Endothelial cell (in vitro differentiated cells): ENCODE measurements around the gene GPR32. TPM values are rescaled to one million over a fixed set of nuclear protein-coding genes. Genes with fewer than 3 reads are reported as not detected.

Experiments
- DNase-seq: peaks from one replicate; pipeline ENCODE4 v3.0.0; 2021; ENCODE audit warnings: low spot score
- H3K27ac Mint-ChIP-seq: one replicate; pipeline ENCODE4 v1.8.0; 2021; ENCODE audit warnings: mixed read lengths, inconsistent platforms; ENCODE audit not compliant: unreplicated experiment
- H3K27me3 Mint-ChIP-seq: one replicate; pipeline ENCODE4 v1.8.0; 2021; ENCODE audit warnings: mild to moderate bottlenecking, moderate library complexity, mixed read lengths, inconsistent platforms; ENCODE audit not compliant: unreplicated experiment
- H3K36me3 Mint-ChIP-seq: one replicate; pipeline ENCODE4 v1.8.0; 2021; ENCODE audit warnings: mild to moderate bottlenecking, low read depth, mixed read lengths, inconsistent platforms; ENCODE audit not compliant: unreplicated experiment
- H3K4me1 Mint-ChIP-seq: one replicate; pipeline ENCODE4 v1.8.0; 2021; ENCODE audit warnings: mild to moderate bottlenecking, mixed read lengths, inconsistent platforms; ENCODE audit not compliant: unreplicated experiment
- H3K4me3 Mint-ChIP-seq: one replicate; pipeline ENCODE4 v1.8.0; 2021; ENCODE audit warnings: mild to moderate bottlenecking, mixed read lengths, inconsistent platforms; ENCODE audit not compliant: unreplicated experiment
- H3K9me3 Mint-ChIP-seq: one replicate; pipeline ENCODE4 v1.8.0; 2021; ENCODE audit warnings: mixed read lengths, inconsistent platforms; ENCODE audit not compliant: unreplicated experiment
- total RNA-seq: library from RNA; stranded (reverse); fragmentation: NEBNext Ultra II Directional; extraction: Animal tissue kit (Norgen Biotek cat#: 25700); gene quantifications from one replicate; pipeline ENCODE4 v1.2.1, GENCODE V29; 2021; ENCODE audit not compliant: unreplicated experiment
- TF ChIP-seq, protein P1 (sequence below): fragments of 200-600 bp; sonication (generic); IDR thresholded peaks from one replicate; pipeline ENCODE4 v1.5.0; 2021; ENCODE audit warnings: antibody characterized with exemption; ENCODE audit not compliant: unreplicated experiment

GPR32 gene
- total RNA-seq, 1 donor from 2014 or later: not detected

DNA sequence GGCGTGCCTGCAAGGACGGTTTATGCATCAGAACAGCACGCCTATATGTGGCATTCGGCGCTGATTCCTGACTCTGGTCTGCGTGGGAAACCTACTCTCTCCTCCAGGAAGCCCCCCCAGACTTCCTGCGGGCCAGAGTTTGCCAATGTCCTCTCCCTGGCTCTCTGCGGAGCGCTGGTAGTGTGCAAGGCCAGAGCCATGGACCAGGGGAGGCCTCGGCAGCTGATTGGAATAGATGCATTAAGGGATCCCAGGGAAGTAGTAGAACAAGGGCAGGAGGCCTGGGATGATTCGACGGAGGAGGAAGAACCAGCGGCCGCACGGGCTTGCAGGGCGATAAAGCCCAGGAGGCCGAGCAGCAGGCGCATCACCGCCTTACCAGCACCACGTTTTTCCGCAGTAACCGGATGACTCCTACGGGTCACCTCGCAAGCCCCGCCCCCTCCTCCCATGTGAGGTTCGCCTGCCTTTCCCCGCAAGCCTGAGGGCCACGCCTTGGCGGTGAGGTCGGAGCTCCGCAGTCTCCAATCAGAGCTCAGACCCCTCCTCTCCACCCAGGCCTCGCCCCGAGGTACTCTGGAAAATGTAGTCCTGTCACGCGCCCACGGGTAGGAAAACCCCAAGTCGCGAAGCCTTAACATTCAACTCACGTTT is 42.1 kb upstream of the GPR32 start:
- Mint-ChIP-seq H3K27me3 (peaks cover 5% of the 10 kb centered on the region), H3K9me3 (peaks cover 5% of the 10 kb centered on the region), H3K36me3 (peaks cover 5% of the 10 kb centered on the region), H3K4me3 (no peak overlapping the region), H3K27ac (no peak overlapping the region), H3K4me1 (no peaks in the 10 kb centered on the region)
- peak; percentile 56 for DNase-seq
- TF ChIP-seq, protein P1, sequence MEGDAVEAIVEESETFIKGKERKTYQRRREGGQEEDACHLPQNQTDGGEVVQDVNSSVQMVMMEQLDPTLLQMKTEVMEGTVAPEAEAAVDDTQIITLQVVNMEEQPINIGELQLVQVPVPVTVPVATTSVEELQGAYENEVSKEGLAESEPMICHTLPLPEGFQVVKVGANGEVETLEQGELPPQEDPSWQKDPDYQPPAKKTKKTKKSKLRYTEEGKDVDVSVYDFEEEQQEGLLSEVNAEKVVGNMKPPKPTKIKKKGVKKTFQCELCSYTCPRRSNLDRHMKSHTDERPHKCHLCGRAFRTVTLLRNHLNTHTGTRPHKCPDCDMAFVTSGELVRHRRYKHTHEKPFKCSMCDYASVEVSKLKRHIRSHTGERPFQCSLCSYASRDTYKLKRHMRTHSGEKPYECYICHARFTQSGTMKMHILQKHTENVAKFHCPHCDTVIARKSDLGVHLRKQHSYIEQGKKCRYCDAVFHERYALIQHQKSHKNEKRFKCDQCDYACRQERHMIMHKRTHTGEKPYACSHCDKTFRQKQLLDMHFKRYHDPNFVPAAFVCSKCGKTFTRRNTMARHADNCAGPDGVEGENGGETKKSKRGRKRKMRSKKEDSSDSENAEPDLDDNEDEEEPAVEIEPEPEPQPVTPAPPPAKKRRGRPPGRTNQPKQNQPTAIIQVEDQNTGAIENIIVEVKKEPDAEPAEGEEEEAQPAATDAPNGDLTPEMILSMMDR: no peak

DNA sequence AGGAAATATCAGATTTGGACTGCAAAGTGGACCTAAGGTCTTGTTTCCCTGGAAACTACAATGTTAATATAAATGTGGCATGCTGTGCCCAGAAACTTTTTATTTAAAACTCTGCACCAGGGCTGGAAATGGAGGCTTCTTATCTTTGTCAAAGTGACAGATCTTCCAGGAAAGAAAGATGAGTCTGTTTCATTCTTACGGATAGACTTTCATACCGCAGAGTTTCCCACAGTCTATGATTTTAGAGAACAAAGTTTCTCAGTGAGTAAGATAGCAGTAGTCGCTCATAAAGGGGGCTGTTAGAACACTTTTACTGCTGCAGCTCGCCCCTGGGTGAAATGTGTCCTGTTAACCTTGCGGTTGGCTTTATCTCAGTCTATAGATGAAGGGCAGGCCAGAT is 40.4 kb upstream of the GPR32 start:
- H3K27me3 Mint-ChIP-seq: peaks cover 2% of the 10 kb centered on the region
- no peak overlapping the region for H3K27ac Mint-ChIP-seq
- peaks cover 5% of the 10 kb centered on the region for H3K36me3 Mint-ChIP-seq
- H3K4me3 Mint-ChIP-seq: no peak overlapping the region
- no peak for DNase-seq
- no peaks in the 10 kb centered on the region for H3K4me1 Mint-ChIP-seq
- H3K9me3 Mint-ChIP-seq: peaks cover 5% of the 10 kb centered on the region
- TF ChIP-seq, protein P1: no peak

DNA sequence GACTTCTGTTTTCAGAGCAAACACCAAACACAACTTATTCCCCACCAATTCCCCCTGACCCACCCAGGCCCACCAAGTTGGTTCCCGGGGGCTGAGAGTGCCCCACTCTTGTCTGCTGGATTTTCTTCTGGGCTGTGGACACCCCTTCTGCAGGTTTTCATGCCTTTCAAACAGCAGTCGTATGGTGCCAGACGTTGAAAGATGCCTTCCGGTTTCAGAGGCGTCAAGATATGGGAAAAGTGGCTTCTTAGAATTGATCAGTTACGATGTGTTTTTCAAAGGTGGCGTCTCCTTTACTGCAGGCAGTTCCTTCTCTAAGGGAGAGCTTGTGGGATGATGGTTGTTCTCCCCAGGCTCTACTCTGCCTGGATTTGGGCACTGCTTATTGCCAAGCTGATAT is 34.4 kb upstream of the GPR32 start:
- H3K27me3 Mint-ChIP-seq: peaks cover 5% of the 10 kb centered on the region
- no peak overlapping the region for H3K4me3 Mint-ChIP-seq
- H3K9me3 Mint-ChIP-seq: peaks cover 30% of the 10 kb centered on the region
- H3K36me3 Mint-ChIP-seq: peaks cover 13% of the 10 kb centered on the region
- no peak overlapping the region for H3K27ac Mint-ChIP-seq
- no peaks in the 10 kb centered on the region for H3K4me1 Mint-ChIP-seq
- TF ChIP-seq, protein P1: no peak
- DNase-seq: no peak

DNA sequence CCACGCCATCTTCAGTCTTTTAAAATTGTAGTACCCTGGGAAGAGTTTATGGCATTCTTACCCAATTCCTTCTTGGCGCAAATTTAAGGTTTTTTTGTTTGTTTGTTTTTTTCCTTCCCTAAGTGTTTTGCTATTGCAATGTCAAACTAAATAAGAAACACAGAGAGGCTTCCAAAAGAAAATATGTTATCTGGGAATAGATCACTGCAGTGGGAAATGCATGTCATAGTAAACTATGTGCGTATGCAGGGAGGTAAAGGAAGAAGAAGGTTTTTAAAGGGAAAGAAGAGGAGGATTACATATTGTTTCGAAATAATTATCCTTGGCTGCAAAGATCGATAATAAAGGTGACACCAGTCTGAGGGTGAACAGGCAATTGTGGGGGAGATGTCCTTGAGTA is 33.9 kb upstream of the GPR32 start:
- no peak for DNase-seq
- no peaks in the 10 kb centered on the region for H3K4me1 Mint-ChIP-seq
- no peak overlapping the region for H3K27ac Mint-ChIP-seq
- peaks cover 5% of the 10 kb centered on the region for H3K27me3 Mint-ChIP-seq
- TF ChIP-seq, protein P1: no peak
- peak overlapping the region; percentile 3 for H3K4me3 Mint-ChIP-seq
- peaks cover 13% of the 10 kb centered on the region for H3K36me3 Mint-ChIP-seq
- H3K9me3 Mint-ChIP-seq: peaks cover 30% of the 10 kb centered on the region

DNA sequence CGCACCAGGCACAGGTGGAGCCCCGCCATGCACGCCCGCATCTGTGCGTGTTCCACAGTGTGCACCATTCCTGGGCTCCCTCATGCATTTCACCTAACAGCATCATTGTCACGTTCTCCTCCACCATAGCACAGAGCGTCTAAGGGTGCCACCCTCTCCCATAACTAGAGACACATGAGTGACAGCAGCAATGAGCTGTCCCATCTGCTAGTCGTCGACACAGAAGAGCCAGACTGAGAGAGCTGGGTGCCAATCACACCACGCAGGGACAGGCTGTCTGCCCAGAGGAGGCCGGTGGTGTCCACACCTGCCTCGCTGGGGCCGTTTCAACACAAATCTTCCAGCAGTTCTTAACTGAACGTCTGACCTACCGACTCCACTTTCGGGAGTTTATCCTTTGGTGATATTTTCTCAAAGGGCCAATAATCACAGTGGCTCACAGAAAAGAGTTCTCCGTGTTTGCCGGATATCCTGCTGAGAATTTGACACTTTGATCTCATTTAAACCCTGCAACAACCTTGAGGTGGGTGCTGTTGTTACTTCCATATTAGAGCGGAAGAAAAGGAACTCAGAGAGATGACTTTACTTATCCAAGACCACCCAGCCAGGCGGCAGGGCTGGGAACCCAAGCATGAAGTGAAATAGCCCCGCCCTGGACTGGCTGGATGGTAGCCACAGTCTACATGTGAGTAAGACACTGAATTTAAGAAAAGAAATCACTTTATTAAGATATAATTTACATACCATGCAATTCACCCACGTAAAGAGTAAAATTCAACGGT is 30.9 kb upstream of the GPR32 start:
- TF ChIP-seq, protein P1: no peak
- Mint-ChIP-seq H3K4me1 (no peaks in the 10 kb centered on the region), H3K27ac (no peak overlapping the region), H3K36me3 (peaks cover 13% of the 10 kb centered on the region), H3K9me3 (peaks cover 30% of the 10 kb centered on the region), H3K4me3 (no peak overlapping the region), H3K27me3 (peaks cover 7% of the 10 kb centered on the region)
- DNase-seq: no peak
